CD14-positive monocyte (primary cell): ENCODE measurements around the gene ATG9B. TPM values are rescaled to one million over a fixed set of nuclear protein-coding genes. Genes with fewer than 3 reads are reported as not detected.

Experiments used
- DNase-seq, 3 donors: peaks; one replicate each; pipeline ENCODE4 v3.0.0-alpha.2; 2011 to 2022
- H2AFZ ChIP-seq: 2 replicates; pipeline ENCODE4 v1.6.0; 2012; ENCODE audit warnings: mild to moderate bottlenecking, low read depth, low read length, inconsistent platforms; ENCODE audit not compliant: insufficient read depth, poor library complexity, severe bottlenecking
- H3K27ac ChIP-seq, 2 donors: 1 replicate in 1 of 2; 2 replicates in 1 of 2; pipeline ENCODE4 v1.5.1; 2012 to 2013; ENCODE audit warnings: low read length in 2 of 2, control low read depth in 1 of 2, inconsistent platforms in 1 of 2, low read depth in 1 of 2, mild to moderate bottlenecking in 1 of 2
- H3K27me3 ChIP-seq, 2 donors: one replicate each; pipeline versions ENCODE4 v1.6.0 to v1.6.1; 2011 to 2013; ENCODE audit warnings: low read length in 2 of 2; ENCODE audit not compliant: control insufficient read depth in 2 of 2, insufficient read depth in 2 of 2
- H3K36me3 ChIP-seq, 2 donors: replicated peaks in 1 of 2; 1 replicate in 1 of 2; 2 replicates in 1 of 2; pipeline versions ENCODE4 v1.5.1 to v1.6.1; 2012 to 2013; ENCODE audit warnings: low read length in 2 of 2, control low read depth in 1 of 2, inconsistent platforms in 1 of 2, mild to moderate bottlenecking in 1 of 2; ENCODE audit not compliant: insufficient read depth in 2 of 2, control insufficient read depth in 1 of 2
- H3K4me1 ChIP-seq, 2 donors: 1 replicate in 1 of 2; 2 replicates in 1 of 2; pipeline versions ENCODE4 v1.5.1 to v1.6.1; 2012 to 2013; ENCODE audit warnings: low read length in 2 of 2, control low read depth in 1 of 2, inconsistent platforms in 1 of 2, mild to moderate bottlenecking in 1 of 2, moderate library complexity in 1 of 2; ENCODE audit not compliant: insufficient read depth in 2 of 2, control insufficient read depth in 1 of 2
- H3K4me2 ChIP-seq: replicated peaks from 2 replicates; pipeline ENCODE3; 2012; ENCODE audit warnings: low read length, moderate library complexity, mild to moderate bottlenecking; ENCODE audit not compliant: poor library complexity, severe bottlenecking; ENCODE audit errors: extremely low read depth
- H3K4me3 ChIP-seq, 3 experiments: fragments of 200-600 bp in 1 of 3; sonication (generic) in 1 of 3; replicated peaks in 1 of 3; 1 replicate in 2 of 3; 2 replicates in 1 of 3; pipeline ENCODE4 v1.5.1; 2011 to 2013; ENCODE audit warnings: low read length in 3 of 3, mild to moderate bottlenecking in 3 of 3, control low read depth in 2 of 3, low read depth in 2 of 3, inconsistent platforms in 1 of 3, moderate library complexity in 1 of 3
- H3K79me2 ChIP-seq: 2 replicates; pipeline ENCODE4 v1.6.0; 2012; ENCODE audit warnings: mild to moderate bottlenecking, control low read depth, inconsistent platforms, low read length, moderate library complexity; ENCODE audit not compliant: insufficient read depth
- H3K9ac ChIP-seq: 2 replicates; pipeline ENCODE4 v1.6.0; 2017; ENCODE audit warnings: low read length, mild to moderate bottlenecking; ENCODE audit not compliant: insufficient read depth, poor library complexity, severe bottlenecking
- H3K9me3 ChIP-seq, 2 donors: replicated peaks in 1 of 2; 1 replicate in 1 of 2; 2 replicates in 1 of 2; pipeline versions ENCODE4 v1.5.1 to v1.6.1; 2012 to 2013; ENCODE audit warnings: low read length in 2 of 2, control low read depth in 1 of 2; ENCODE audit not compliant: control insufficient read depth in 1 of 2, insufficient read depth in 1 of 2
- H4K20me1 ChIP-seq: 2 replicates; pipeline ENCODE4 v1.6.0; 2012; ENCODE audit warnings: mild to moderate bottlenecking, low read length, control low read depth, moderate library complexity; ENCODE audit not compliant: insufficient read depth
- H3K27ac Mint-ChIP-seq, 7 donors: one replicate each; pipeline ENCODE4 v1.8.0; 2020; ENCODE audit warnings: mild to moderate bottlenecking in 7 of 7, mixed read lengths in 7 of 7, moderate library complexity in 6 of 7, inconsistent platforms in 2 of 7
- H3K27me3 Mint-ChIP-seq, 3 donors: one replicate each; pipeline ENCODE4 v1.8.0; 2021 to 2022; ENCODE audit warnings: low read depth in 3 of 3, mild to moderate bottlenecking in 3 of 3, mixed read lengths in 3 of 3, moderate library complexity in 3 of 3, inconsistent platforms in 1 of 3
- H3K36me3 Mint-ChIP-seq, 2 donors: one replicate each; pipeline ENCODE4 v1.8.0; 2020; ENCODE audit warnings: mixed read lengths in 2 of 2, inconsistent platforms in 1 of 2, mild to moderate bottlenecking in 1 of 2
- H3K4me1 Mint-ChIP-seq: one replicate; pipeline ENCODE4 v1.8.0; 2020; ENCODE audit warnings: mild to moderate bottlenecking, mixed read lengths
- H3K4me3 Mint-ChIP-seq, 2 donors: one replicate each; pipeline ENCODE4 v1.8.0; 2020; ENCODE audit warnings: mild to moderate bottlenecking in 2 of 2, mixed read lengths in 2 of 2, moderate library complexity in 1 of 2
- H3K9me3 Mint-ChIP-seq, 7 donors: one replicate each; pipeline ENCODE4 v1.8.0; 2020 to 2022; ENCODE audit warnings: mixed read lengths in 7 of 7, mild to moderate bottlenecking in 6 of 7, moderate library complexity in 6 of 7, inconsistent platforms in 2 of 7
- CTCF ChIP-seq: fragments of 200-600 bp; IDR thresholded peaks from one replicate; pipeline ENCODE4 v1.8.0; 2022; ENCODE audit warnings: antibody characterized with exemption, mild to moderate bottlenecking
- WGBS: methylation state at CpG from one replicate; pipeline ENCODE4 v1.1.5; 2013; ENCODE audit warnings: missing lambda C conversion rate; ENCODE audit not compliant: insufficient coverage; 5-methylcytosine and 5-hydroxymethylcytosine counted together
- intact Hi-C, 2 donors: fragments of 100-400 bp; cut with micrococcal nuclease; formaldehyde crosslinking; loops; one replicate each; pipeline versions ENCODE4 v1.15.0 to v1.15.1; 2023
- polyA plus RNA-seq, 3 donors: library from polyadenylated mRNA; depleted of rRNA in 1 of 3; unstranded in 2 of 3; stranded (reverse) in 1 of 3; fragments of 300-500 nt in 2 of 3; fragments of >200 nt in 1 of 3; fragmentation: Illumina TruSeq in 2 of 3; gene quantifications; 1 replicate in 2 of 3; 2 replicates in 1 of 3; pipeline ENCODE4 v1.2.3, GENCODE V29; 2012 to 2021

Gene ATG9B
- polyA plus RNA-seq, 3 donors, result 0.21 to 0.30 TPM; not detected in 1

- H3K27ac Mint-ChIP-seq, result no peak overlapping the region
- no peaks in the 10 kb centered on the region for H3K9me3 ChIP-seq
- no peak overlapping the region for H3K4me2 ChIP-seq
- no peak overlapping the region for H3K4me3 Mint-ChIP-seq
- DNase-seq, result no peak
- peaks cover 0 to 2% (median 0%) of the 10 kb centered on the region in 7 donors for H3K9me3 Mint-ChIP-seq
- WGBS, result 89% methylated on average over 18 of the region's 20 CpGs
- peaks cover 21 to 29% of the 10 kb centered on the region in 2 donors for H3K4me1 ChIP-seq
- peaks cover 0 to 10% of the 10 kb centered on the region in 2 donors for H3K27me3 ChIP-seq
- H3K4me1 Mint-ChIP-seq, result peaks cover 32% of the 10 kb centered on the region
- no peaks in the 10 kb centered on the region for H3K36me3 Mint-ChIP-seq
- no peaks in the 10 kb centered on the region for H3K79me2 ChIP-seq
- H4K20me1 ChIP-seq, result no peaks in the 10 kb centered on the region
- H3K27me3 Mint-ChIP-seq, result peaks cover 17 to 35% (median 23%) of the 10 kb centered on the region in 3 donors
- TF ChIP-seq CTCF, result no peak
- intact Hi-C loops, result no loop called here
- H2AFZ ChIP-seq, result no peak overlapping the region
- H3K9ac ChIP-seq, result no peak overlapping the region
- H3K4me3 ChIP-seq, result no peak overlapping the region
- H3K36me3 ChIP-seq, result no peaks in the 10 kb centered on the region
- no peak overlapping the region for H3K27ac ChIP-seq
These were observed 26.0 kb downstream of the ATG9B start for GRCh38 chr7:150998341-150998740.

- H3K27ac ChIP-seq, result no peak overlapping the region
- peaks cover 17 to 33% (median 23%) of the 10 kb centered on the region in 3 donors for H3K27me3 Mint-ChIP-seq
- no peak overlapping the region for H2AFZ ChIP-seq
- no peaks in the 10 kb centered on the region for H3K79me2 ChIP-seq
- peak overlapping the region in 1 of 2 donors; percentile 63 for H3K4me3 Mint-ChIP-seq
- H3K9me3 Mint-ChIP-seq, result peaks cover 0 to 2% (median 0%) of the 10 kb centered on the region in 7 donors
- H3K4me1 Mint-ChIP-seq, result peaks cover 32% of the 10 kb centered on the region
- 97% methylated on average over 4 of the region's 5 CpGs for WGBS
- no peak for TF ChIP-seq CTCF
- no peak overlapping the region for H3K4me3 ChIP-seq
- intact Hi-C loops, result no loop called here
- H3K27ac Mint-ChIP-seq, result no peak overlapping the region
- H3K9me3 ChIP-seq, result no peaks in the 10 kb centered on the region
- no peak overlapping the region for H3K4me2 ChIP-seq
- no peak for DNase-seq
- peaks cover 21 to 29% of the 10 kb centered on the region in 2 donors for H3K4me1 ChIP-seq
- H3K9ac ChIP-seq, result no peak overlapping the region
- peaks cover 0 to 10% of the 10 kb centered on the region in 2 donors for H3K27me3 ChIP-seq
- H3K36me3 ChIP-seq, result no peaks in the 10 kb centered on the region
- H3K36me3 Mint-ChIP-seq, result no peaks in the 10 kb centered on the region
- H4K20me1 ChIP-seq, result no peaks in the 10 kb centered on the region
These were observed 26.5 kb downstream of the ATG9B start for GRCh38 chr7:150997817-150998216.
